ACC112 (cell line): ENCODE measurements around the gene POLR2E.

ENCODE experiments used
- H2AFZ ChIP-seq: fragments of 200-600 bp; sonication (generic); one replicate; pipeline ENCODE4 v1.6.0; 2017; ENCODE audit warnings: antibody characterized with exemption, low read length; ENCODE audit not compliant: unreplicated experiment
- H3K27ac ChIP-seq: fragments of 200-600 bp; sonication (generic); 2 replicates; pipeline ENCODE4 v1.5.1; 2014; ENCODE audit warnings: low read depth, mild to moderate bottlenecking, antibody characterized with exemption, low read length, moderate library complexity
- H3K27me3 ChIP-seq: fragments of 200-600 bp; sonication (generic); 2 replicates; pipeline ENCODE4 v1.6.1; 2014; ENCODE audit warnings: mild to moderate bottlenecking, antibody characterized with exemption, low read length, moderate library complexity, mixed read lengths; ENCODE audit not compliant: insufficient read depth
- H3K36me3 ChIP-seq: fragments of 200-600 bp; sonication (generic); 2 replicates; pipeline ENCODE4 v1.6.1; 2016; ENCODE audit warnings: mild to moderate bottlenecking, antibody characterized with exemption, low read length, moderate library complexity, mixed read lengths; ENCODE audit not compliant: insufficient read depth
- H3K4me1 ChIP-seq: fragments of 200-600 bp; sonication (generic); one replicate; pipeline ENCODE4 v1.6.1; 2016; ENCODE audit warnings: low read length, mixed read lengths; ENCODE audit not compliant: insufficient read depth, unreplicated experiment, control insufficient read depth
- H3K4me3 ChIP-seq: fragments of 200-600 bp; sonication (generic); 2 replicates; pipeline ENCODE4 v1.5.1; 2014; ENCODE audit warnings: mild to moderate bottlenecking, low read depth, low read length
- H3K79me2 ChIP-seq: fragments of 200-600 bp; sonication (generic); one replicate; pipeline ENCODE4 v1.6.0; 2016; ENCODE audit warnings: low read length; ENCODE audit not compliant: control insufficient read depth, unreplicated experiment, insufficient read depth

Gene POLR2E

DNA sequence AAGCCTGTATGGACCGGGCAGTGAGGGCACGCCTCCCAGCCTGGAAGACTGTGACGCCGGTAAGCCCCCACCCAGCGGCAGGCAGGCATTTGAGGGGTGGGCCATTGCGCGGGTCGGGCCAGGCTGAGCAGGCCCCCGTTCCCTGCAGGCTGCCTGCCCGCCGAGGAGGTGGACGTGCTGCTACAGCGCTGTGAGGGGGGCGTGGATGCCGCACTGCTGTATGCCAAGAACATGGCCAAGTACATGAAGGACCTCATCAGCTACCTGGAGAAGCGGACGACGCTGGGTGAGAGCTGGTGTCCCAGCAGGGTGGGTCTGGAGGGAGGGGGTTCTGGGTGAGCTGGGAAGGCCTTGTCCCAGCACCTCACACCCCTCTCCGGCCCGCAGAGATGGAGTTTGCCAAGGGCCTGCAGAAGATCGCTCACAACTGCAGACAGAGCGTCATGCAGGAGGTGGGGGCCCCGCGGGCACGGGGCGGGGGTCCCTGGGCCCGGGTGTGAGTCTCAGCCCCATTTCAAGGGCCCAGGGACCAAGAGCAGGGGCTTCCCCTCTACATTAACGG is 21.1 kb downstream of the POLR2E start:
- peaks cover 11% of the 10 kb centered on the region for H3K27me3 ChIP-seq
- H3K4me1 ChIP-seq: no peaks in the 10 kb centered on the region
- no peak overlapping the region for H3K4me3 ChIP-seq
- H3K36me3 ChIP-seq: no peaks in the 10 kb centered on the region
- H2AFZ ChIP-seq: no peak overlapping the region
- no peaks in the 10 kb centered on the region for H3K79me2 ChIP-seq
- no peak overlapping the region for H3K27ac ChIP-seq

DNA sequence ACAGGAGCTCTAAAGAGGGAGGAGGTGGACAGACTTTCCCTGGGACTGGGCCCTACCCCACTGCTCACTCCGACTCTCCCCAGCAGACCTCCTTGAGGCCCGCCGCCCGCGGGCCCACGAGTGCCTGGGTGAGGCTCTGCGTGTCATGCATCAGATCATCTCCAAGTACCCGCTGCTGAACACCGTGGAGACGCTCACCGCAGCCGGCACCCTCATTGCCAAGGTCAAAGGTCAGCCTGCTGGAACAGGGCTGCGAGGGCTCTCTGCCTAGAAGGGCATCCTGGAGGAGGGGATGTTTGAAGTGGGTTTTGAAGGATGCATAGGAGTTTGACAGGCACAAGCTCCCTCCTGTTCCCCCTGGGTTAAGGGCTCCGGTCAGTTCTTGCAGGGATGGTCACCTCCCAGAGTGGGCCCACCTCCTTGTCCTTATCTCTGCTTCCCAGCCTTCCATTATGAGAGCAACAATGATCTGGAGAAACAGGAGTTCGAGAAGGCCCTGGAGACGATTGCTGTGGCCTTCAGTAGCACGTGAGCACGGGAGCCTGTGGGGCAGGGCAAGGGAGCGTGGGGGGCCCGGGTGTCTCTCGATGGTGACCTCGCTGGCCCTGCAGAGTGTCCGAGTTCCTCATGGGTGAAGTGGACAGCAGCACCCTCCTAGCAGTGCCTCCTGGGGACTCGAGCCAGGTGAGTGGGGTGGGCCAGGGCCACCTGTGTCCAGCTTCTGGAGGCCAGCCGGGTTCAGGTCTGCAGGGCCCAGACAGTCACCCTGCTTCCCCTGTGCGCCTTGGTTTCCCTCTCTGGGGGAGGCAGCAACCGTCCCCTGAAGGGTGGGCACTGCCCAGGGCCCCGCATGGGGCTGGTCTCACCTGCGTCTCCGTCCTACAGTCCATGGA is 21.9 kb downstream of the POLR2E start:
- Histone ChIP-seq H3K4me3 (no peak overlapping the region), H3K4me1 (no peaks in the 10 kb centered on the region), H3K79me2 (no peaks in the 10 kb centered on the region), H3K27me3 (peaks cover 11% of the 10 kb centered on the region), H3K36me3 (no peaks in the 10 kb centered on the region), H2AFZ (no peak overlapping the region), H3K27ac (no peak overlapping the region)

DNA sequence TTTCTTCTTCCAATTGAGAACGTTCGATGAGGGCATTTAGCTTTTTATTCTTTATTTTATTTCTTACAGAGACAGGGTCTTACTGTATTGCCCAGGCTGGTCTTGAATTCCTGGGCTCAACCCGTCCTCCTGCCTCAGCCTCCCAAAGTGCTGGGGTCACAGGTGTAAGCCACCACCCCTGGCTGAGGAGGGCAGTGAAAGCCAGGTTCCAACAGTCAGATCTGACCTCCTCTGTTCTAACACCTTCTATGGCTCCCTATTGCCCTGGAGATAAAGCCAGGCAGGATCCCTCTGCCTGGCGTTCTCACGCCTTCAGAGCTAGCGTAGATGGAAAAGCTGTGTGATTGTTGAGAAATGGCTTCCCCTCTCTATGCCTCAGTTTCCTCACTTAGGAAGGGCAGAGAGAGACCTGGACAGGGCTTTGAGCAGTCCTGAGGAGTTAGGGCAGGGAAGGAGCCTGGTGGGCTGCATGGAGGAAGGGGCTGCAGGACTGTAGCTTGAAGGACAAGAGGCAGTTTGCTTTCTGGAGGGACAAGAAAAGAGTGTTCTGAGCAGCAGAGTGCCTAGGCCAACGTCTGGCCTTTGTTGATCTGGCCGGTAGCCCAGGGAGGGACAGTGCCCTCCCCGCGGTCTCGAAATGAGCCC is 22.7 kb downstream of the POLR2E start:
- no peak overlapping the region for H3K4me3 ChIP-seq
- no peaks in the 10 kb centered on the region for H3K79me2 ChIP-seq
- peaks cover 17% of the 10 kb centered on the region for H3K27me3 ChIP-seq
- no peaks in the 10 kb centered on the region for H3K4me1 ChIP-seq
- H3K27ac ChIP-seq: no peak overlapping the region
- H2AFZ ChIP-seq: no peak overlapping the region
- no peaks in the 10 kb centered on the region for H3K36me3 ChIP-seq

DNA sequence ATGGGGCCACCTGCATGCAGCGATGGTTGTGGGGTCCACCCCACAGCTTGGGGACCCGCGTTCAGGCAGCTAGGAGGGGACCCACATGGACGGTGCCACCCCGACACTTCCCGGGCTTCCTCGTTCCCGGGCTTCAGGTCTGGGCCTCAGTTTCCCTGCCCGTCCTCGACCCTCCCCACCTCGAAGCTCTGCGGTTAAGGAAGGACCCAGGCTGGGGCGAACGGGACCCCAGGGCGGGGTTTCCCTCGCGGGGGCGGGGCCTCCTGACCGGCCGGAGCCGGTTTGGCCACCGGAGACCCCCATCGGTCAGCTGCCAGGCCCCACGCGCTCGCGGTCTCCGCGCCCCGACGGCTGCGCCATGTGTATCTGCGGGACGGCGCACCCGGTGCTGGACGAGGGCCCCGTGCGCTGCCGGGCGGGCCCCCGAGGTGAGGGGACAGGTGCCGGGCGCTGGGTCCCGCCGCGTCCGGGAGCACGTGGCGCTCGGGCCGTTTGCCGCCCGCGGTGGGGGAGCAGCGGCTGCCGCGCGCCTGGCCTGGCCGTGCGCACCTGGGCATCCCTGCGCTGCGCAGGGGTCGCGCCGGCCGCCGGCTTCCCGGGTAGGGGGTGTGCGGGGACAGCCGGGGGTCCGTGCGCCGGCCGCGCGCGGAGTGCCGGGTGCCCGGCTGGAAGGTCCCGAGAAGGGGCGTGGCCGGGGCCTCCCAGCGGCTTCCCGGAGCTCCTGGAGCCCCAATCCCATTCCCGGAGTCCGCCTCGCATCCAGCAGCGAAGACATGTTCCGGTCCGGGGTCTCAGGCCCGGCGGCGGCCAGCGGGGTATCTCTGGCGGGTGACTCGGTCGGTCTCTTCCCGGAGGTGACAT is 24.0 kb downstream of the POLR2E start:
- Histone ChIP-seq H3K4me1 (no peaks in the 10 kb centered on the region), H3K27ac (no peak overlapping the region), H3K79me2 (no peaks in the 10 kb centered on the region), H3K36me3 (no peaks in the 10 kb centered on the region), H3K4me3 (peak overlapping the region; percentile 43; the same call in 1 of the 2 replicates), H2AFZ (no peak overlapping the region), H3K27me3 (peaks cover 27% of the 10 kb centered on the region)

GRCh38 chr19:1070576-1070930 is 24.6 kb downstream of the POLR2E start:
- H2AFZ ChIP-seq: no peak overlapping the region

GRCh38 chr19:1069009-1069779 is 26.0 kb downstream of the POLR2E start:
- Histone ChIP-seq H3K4me3 (no peak overlapping the region), H3K4me1 (no peaks in the 10 kb centered on the region), H3K27ac (no peak overlapping the region)

More at GRCh38 chr19:1070576-1070930, 24.6 kb downstream of the POLR2E start:
- H3K79me2 ChIP-seq: no peaks in the 10 kb centered on the region
- no peak overlapping the region for H3K27ac ChIP-seq
- H3K27me3 ChIP-seq: peaks cover 27% of the 10 kb centered on the region
- no peaks in the 10 kb centered on the region for H3K4me1 ChIP-seq
- no peaks in the 10 kb centered on the region for H3K36me3 ChIP-seq
- 0 out of 2 replicates have a peak overlapping the region, but pooled peaks have one; percentile 2 for H3K4me3 ChIP-seq

GRCh38 chr19:1068009-1069001 is 26.9 kb downstream of the POLR2E start:
- Histone ChIP-seq H3K27me3 (peaks cover 27% of the 10 kb centered on the region), H3K79me2 (no peaks in the 10 kb centered on the region), H3K27ac (no peak overlapping the region), H2AFZ (no peak overlapping the region), H3K4me3 (no peak overlapping the region), H3K36me3 (no peaks in the 10 kb centered on the region), H3K4me1 (no peaks in the 10 kb centered on the region)

More at GRCh38 chr19:1069009-1069779, 26.0 kb downstream of the POLR2E start:
- Histone ChIP-seq H3K27me3 (peaks cover 27% of the 10 kb centered on the region), H3K79me2 (no peaks in the 10 kb centered on the region), H2AFZ (no peak overlapping the region), H3K36me3 (no peaks in the 10 kb centered on the region)

DNA sequence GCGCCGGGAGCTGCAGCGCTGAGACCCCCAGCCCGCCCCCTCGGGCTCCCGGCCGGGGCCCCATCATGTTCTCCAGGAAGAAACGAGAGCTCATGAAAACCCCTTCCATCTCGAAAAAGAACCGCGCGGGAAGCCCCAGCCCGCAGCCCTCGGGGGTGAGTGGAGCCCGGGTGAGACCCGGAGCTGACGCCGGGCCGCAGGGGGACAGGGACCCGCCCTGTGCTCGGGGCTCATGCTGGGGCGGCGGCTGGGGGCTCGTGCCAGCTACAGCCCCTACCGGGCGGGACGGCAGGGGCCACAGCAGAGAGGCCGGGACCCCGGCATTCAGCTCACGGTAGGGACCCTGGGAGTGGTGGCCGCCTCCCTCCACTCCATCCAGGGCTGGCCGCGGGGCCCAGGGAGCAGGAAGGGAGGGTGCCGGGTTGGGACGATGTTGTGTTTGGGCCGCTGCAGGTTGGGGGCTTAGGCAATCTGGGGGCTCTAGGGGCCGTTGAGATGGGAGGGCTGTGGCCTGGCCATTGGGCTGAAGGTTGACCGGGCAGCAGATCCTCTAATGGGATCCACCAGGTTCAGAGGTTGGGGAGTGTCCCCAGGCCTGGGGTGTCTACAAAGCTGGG is 27.7 kb downstream of the POLR2E start:
- H3K36me3 ChIP-seq: no peaks in the 10 kb centered on the region
- no peaks in the 10 kb centered on the region for H3K4me1 ChIP-seq
- no peak overlapping the region for H3K27ac ChIP-seq
- no peak overlapping the region for H2AFZ ChIP-seq
- no peaks in the 10 kb centered on the region for H3K79me2 ChIP-seq
- H3K4me3 ChIP-seq: peak overlapping the region; percentile 60
- peaks cover 27% of the 10 kb centered on the region for H3K27me3 ChIP-seq
